GM19035 (cell line): Measurements from ENCODE around the gene FOXD1.
"Not testable (repeated sequence)": the region's sequence is repeated elsewhere in the genome, so short reads cannot be mapped to it uniquely, and the experiment has no call there.

Source experiments
- ATAC-seq: cut with Tn5 transposase; IDR thresholded peaks from one replicate; pipeline ENCODE4 v1.9.1; 2021; ENCODE audit not compliant: unreplicated experiment

FOXD1 gene

GRCh38 chr5:73464016-73464745 is 15.6 kb upstream of the FOXD1 start:
- ATAC-seq, result no peak

- ATAC-seq, result no peak
These were observed 11.6 kb upstream of the FOXD1 start for GRCh38 chr5:73460133-73460532.

DNA sequence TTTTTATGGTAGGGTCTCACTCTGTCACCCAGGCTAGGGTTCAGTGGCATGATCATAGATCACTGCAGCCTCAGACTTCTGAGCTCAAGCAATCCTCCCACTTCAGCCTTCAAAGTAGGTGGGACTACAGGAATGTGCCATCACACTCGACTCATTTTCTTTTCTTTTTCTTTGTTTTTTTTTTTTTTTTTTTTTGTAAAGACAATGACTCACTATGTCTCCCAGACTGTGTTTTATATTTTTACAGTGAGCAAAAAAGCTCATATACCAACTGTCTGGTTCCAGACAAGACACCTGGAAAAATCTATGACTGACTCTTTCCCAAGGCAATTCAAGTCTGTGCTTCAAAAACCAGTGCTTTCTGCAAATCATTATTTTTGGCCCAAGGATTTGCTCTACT is 10.8 kb upstream of the FOXD1 start:
- ATAC-seq, result no peak

DNA sequence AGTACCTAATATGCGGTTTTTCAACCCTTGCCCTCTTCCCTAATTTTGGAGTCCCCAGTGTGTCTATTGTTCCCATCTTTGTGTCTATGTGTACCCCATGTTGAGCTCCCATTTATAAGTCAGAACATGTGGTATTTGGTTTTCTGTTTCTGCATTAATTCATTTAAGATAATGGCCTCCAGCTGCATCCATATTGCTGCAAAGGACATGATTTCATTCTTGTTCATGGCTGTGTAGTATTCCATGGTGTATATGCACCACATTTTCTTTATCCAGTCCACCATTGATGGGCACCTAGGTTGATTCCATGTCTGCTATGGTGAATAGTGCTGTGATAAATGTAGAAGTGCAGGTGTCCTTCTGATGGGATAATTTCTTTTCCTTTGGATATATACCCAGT is 7.9 kb upstream of the FOXD1 start:
- not testable (repeated sequence) for ATAC-seq

DNA sequence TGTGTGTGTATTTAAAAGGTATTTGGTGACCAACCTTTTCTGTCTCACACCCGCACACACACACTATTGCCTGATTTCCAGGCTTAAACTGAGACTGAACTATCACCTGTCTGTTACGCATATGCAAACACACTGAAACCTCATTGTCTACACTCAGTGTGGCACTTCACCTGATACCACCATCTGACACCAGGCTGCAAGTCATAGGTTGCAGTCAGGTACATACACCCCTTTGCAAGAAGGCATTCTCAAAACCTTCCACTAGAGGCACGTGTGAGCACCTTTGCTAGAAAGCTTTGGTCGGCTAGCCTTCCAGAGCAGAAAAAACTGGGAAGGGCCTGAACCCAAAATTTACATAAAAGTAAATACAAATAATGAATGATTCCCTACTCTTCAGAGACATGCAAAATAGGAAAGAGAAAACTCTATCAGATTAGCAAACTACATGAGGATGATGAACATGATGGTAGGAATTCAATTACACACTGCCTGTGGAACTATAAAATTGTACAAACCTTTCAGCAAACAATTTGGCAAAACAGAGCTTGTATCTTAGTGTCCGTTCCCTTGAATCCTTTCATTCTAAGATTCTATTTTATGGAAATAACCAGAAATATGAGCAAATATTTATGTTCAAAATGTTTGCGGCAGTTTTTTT is 5.9 kb upstream of the FOXD1 start:
- ATAC-seq, result peak; percentile 71

- no peak for ATAC-seq
These were observed 3.6 kb upstream of the FOXD1 start for GRCh38 chr5:73452215-73452614.

DNA sequence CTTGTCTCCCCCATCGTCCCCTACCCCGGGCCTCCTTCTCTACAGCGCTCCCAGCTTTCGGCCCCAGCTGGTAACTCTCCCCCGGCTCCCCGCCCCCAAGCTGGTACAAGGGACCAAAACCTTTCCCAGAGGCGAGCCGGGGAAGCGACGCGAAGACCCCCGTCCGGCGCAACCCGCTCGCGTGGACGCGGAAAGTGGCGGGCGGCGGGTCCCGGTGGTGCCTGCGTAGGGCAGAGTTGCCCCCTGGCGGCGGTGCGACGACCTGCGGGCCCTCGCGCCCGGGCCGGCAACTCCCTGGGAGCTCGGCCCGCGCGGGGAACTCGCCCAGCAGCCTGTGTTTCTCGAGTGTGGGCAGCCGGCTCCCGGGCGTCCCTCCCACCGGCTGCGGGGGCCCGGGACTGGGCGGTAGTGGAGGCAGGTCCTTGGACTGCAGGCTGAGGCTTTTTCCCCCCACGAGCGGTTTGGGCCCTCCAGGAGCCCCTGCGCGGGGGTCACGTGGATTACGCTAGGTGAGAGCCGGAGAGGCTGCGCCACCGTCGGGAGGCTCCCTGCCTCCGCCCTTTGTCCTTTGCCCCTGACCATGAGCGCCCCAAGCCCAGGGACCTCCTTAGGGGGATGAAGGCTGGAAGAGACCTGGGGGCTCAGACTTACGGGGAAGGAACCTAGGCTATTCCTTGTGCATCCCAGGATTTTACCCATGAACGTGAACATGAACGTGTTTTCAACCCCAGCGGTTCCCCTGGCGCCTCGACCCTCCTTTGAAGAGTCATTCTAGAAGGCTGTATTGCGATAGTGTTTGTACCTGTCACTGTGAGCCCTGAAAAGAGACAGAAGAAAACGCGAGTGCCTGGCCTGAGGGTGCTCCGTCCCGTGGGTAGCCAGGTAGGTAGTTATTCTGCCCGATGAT is 2.9 kb upstream of the FOXD1 start:
- ATAC-seq, result no peak

DNA sequence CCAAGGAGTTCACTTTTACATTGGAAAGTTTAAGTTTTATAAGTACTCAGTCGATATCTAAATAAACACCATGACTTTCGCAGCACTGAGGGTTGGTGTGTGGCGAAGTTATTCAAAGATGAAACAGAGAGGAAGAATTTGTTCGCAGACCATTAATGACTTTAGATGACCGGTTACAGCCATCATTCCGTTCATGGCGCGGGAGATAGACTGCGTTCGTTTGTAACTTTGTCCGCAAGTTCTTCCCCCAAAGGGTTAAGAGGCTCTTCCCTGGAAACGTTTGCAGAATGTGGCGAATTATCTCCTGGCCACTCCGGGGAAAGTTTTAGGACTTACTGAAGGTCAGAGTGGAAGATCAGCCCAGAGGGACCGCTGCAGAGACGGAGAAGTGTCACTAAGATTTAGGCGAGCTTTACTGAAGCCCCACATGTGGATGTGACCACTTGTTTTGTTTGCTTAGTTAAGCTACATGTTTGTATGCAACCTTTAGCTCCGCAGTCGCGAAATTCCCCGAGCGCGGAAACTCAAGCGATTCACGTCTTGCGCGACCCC is 2.2 kb upstream of the FOXD1 start:
- no peak for ATAC-seq

- no peak for ATAC-seq
These were observed 1.6 kb upstream of the FOXD1 start for GRCh38 chr5:73450137-73450536.

- ATAC-seq, result peak; percentile 36
These were observed 781 bp downstream of the FOXD1 start for GRCh38 chr5:73447530-73448462.

- ATAC-seq, result peak; percentile 22
These were observed 1.7 kb downstream of the FOXD1 start for GRCh38 chr5:73446631-73447529.

GRCh38 chr5:73445665-73446630 is 2.6 kb downstream of the FOXD1 start:
- ATAC-seq, result no peak

- ATAC-seq, result no peak
These were observed 3.8 kb downstream of the FOXD1 start for GRCh38 chr5:73444499-73445438.

DNA sequence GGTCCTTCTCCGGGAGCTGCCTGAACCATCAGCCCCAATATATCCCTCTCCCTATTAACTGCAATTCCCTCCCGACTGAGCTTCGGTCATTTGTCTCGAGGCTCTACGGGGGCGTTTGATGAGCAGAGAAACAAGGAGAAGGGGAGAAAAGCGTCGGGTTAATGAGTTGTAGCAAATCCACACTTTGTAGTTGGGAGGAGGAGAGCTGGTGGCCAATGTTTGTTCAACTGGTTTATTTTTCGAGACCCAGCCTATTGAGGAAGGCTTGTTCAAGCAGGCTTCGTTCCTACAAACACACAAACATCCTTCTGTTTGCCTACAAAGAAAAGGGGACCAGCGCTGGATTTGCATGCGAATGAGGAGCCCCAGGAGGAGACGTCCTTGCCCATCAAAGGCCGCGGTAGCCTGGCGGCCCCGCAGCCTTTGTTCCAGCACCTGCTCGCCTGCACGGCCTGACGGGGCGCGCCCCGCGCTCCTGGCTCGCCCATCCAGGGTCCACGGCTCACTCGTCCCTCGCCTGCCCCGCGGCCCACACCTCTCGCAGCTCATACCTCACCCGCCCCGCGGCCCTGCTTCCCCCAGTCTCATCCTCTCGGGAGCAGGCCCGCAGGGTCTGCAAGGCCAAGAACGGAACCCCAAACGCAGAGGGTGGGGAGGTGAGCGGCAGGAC is 4.6 kb downstream of the FOXD1 start:
- ATAC-seq, result no peak

- ATAC-seq, result no peak
These were observed 5.5 kb downstream of the FOXD1 start for GRCh38 chr5:73442996-73443627.

DNA sequence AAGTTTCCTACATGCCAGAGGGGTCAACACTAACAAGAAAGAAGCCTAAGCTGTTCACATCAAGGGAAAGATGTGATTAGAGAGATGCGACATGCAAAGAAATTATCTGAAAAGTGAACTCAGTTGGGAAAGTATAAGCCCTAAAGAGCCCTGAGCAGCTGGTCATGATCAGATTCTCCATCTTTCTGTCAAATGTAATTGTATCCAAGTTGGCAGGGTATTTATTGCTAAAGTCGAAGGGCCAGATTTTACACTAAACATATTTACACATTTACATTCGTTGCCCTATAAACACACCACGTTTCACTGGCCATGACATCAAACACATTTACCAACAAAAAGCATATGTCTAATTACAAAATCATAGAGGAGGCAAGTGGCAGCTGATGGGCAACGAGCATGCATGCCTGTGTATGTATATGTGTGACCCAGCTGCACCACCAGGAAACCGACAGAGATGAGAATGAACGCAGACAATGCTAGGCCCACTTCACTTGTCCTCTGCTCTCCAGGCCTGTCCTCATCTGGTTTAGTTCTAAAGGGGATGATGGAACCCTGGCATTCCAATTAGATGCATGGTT is 6.3 kb downstream of the FOXD1 start:
- ATAC-seq, result no peak
